HEK293T (cell line): ENCODE results near the gene NUMB.
"Not testable (repeated sequence)": the region's sequence is repeated elsewhere in the genome, so short reads cannot be mapped to it uniquely, and the experiment has no call there.

Source experiments
- CTCF ChIA-PET: fragments of 350-600 bp; formaldehyde crosslinking; extraction: SDS; loops from one replicate; lab custom pipeline; 2021; ENCODE audit warnings: antibody characterized with exemption, inconsistent platforms; lab: Yijun Ruan, JAX
- POLR2A ChIA-PET: fragments of 350-600 bp; formaldehyde crosslinking; extraction: SDS; loops from one replicate; lab custom pipeline; 2020; ENCODE audit warnings: antibody characterized with exemption, inconsistent platforms; lab: Yijun Ruan, JAX
- DNase-seq: peaks from one replicate; pipeline ENCODE4 v3.0.0; 2012; ENCODE audit warnings: mixed read lengths; ENCODE audit errors: extremely low spot score
- ARNT ChIP-seq: fragments of 450-650 bp; IDR thresholded peaks from 2 replicates; pipeline ENCODE4 v1.6.1; 2017; ENCODE audit warnings: mild to moderate bottlenecking
- BHLHE40 ChIP-seq: fragments of 450-650 bp; IDR thresholded peaks from 2 replicates; pipeline ENCODE4 v1.6.1; 2016; ENCODE audit warnings: mild to moderate bottlenecking, moderate library complexity, borderline replicate concordance
- CTBP1 ChIP-seq: fragments of 450-650 bp; IDR thresholded peaks from 2 replicates; pipeline ENCODE4 v1.6.1; 2016; ENCODE audit warnings: borderline replicate concordance
- ELF4 ChIP-seq: fragments of 450-650 bp; IDR thresholded peaks from 2 replicates; pipeline ENCODE4 v1.6.1; 2017; ENCODE audit warnings: antibody characterized with exemption
- FOXA1 ChIP-seq: fragments of 450-650 bp; IDR thresholded peaks from 2 replicates; pipeline ENCODE4 v1.6.1; 2016; ENCODE audit warnings: mild to moderate bottlenecking
- FOXK2 ChIP-seq: fragments of 450-650 bp; IDR thresholded peaks from 2 replicates; pipeline ENCODE4 v1.6.1; 2016; ENCODE audit warnings: mild to moderate bottlenecking
- FOXM1 ChIP-seq: fragments of 450-650 bp; IDR thresholded peaks from 2 replicates; pipeline ENCODE4 v1.6.1; 2017; ENCODE audit warnings: mild to moderate bottlenecking, borderline replicate concordance
- HDGF ChIP-seq: fragments of 450-650 bp; IDR thresholded peaks from 2 replicates; pipeline ENCODE4 v1.6.1; 2017; ENCODE audit warnings: antibody characterized with exemption, borderline replicate concordance
- L3MBTL2 ChIP-seq: fragments of 450-650 bp; conservative IDR thresholded peaks from 2 replicates; pipeline ENCODE4 v1.6.1; 2016; ENCODE audit warnings: mild to moderate bottlenecking
- LEF1 ChIP-seq: fragments of 450-650 bp; IDR thresholded peaks from 2 replicates; pipeline ENCODE4 v1.6.1; 2017; ENCODE audit warnings: mild to moderate bottlenecking, borderline replicate concordance
- NFRKB ChIP-seq: fragments of 450-650 bp; IDR thresholded peaks from 2 replicates; pipeline ENCODE4 v1.6.1; 2016; ENCODE audit warnings: mild to moderate bottlenecking, moderate library complexity
- PKNOX1 ChIP-seq: fragments of 450-650 bp; IDR thresholded peaks from 2 replicates; pipeline ENCODE4 v1.6.1; 2016
- SP1 ChIP-seq: fragments of 450-650 bp; IDR thresholded peaks from 2 replicates; pipeline ENCODE4 v1.6.1; 2017
- SUZ12 ChIP-seq: fragments of 450-650 bp; IDR thresholded peaks from 2 replicates; pipeline ENCODE4 v1.6.1; 2016; ENCODE audit warnings: mild to moderate bottlenecking
- TARDBP ChIP-seq: fragments of 450-650 bp; IDR thresholded peaks from 2 replicates; pipeline ENCODE4 v1.6.1; 2016
- ZNF384 ChIP-seq: fragments of 450-650 bp; IDR thresholded peaks from 2 replicates; pipeline ENCODE4 v1.6.1; 2016

The NUMB gene

GRCh38 chr14:73403181-73403752 lies 55.1 kb downstream of the NUMB start:
- TF ChIP-seq HDGF, result no peak
- TF ChIP-seq SP1, result no peak
- TF ChIP-seq ELF4, result no peak
- no peak for TF ChIP-seq FOXM1
- no peak for TF ChIP-seq BHLHE40
- TF ChIP-seq ZNF384, result no peak
- no peak for TF ChIP-seq SUZ12
- TF ChIP-seq NFRKB, result no peak
- TF ChIP-seq L3MBTL2, result no peak
- POLR2A ChIA-PET, result interaction anchor here (1.3 kb wide), 1 partner anchor 55 kb away, joined by 3 read pairs; the partner anchor contains the start of gene NUMB
- DNase-seq, result no peak
- CTCF ChIA-PET, result no interaction called here

GRCh38 chr14:73402579-73402978 lies 55.8 kb downstream of the NUMB start:
- no peak for DNase-seq
- POLR2A ChIA-PET, result interaction anchor here (1.3 kb wide), 1 partner anchor 56 kb away, joined by 3 read pairs; the partner anchor contains the start of gene NUMB
- CTCF ChIA-PET, result no interaction called here
- TF ChIP-seq FOXK2 (no peak), ELF4 (no peak), TARDBP (no peak), PKNOX1 (no peak)

- POLR2A ChIA-PET, result no interaction called here
- TF ChIP-seq BHLHE40, result no peak
- no peak for TF ChIP-seq L3MBTL2
- no peak for TF ChIP-seq LEF1
- no peak for TF ChIP-seq HDGF
- no peak for TF ChIP-seq ELF4
- no peak for TF ChIP-seq ZNF384
- TF ChIP-seq SP1, result no peak
- no peak for TF ChIP-seq NFRKB
- TF ChIP-seq CTBP1, result no peak
- TF ChIP-seq FOXM1, result no peak
- TF ChIP-seq TARDBP, result no peak
- TF ChIP-seq FOXA1, result no peak
- TF ChIP-seq FOXK2, result no peak
- TF ChIP-seq PKNOX1, result no peak
- TF ChIP-seq ARNT, result no peak
- no peak for TF ChIP-seq SUZ12
- no peak for DNase-seq
- CTCF ChIA-PET, result no interaction called here
These were observed 60.5 kb downstream of the NUMB start for GRCh38 chr14:73397810-73398209.

- POLR2A ChIA-PET, result no interaction called here
- TF ChIP-seq LEF1 (no peak), TARDBP (no peak), BHLHE40 (no peak)
- CTCF ChIA-PET, result no interaction called here
- DNase-seq, result no peak
These were observed 64.0 kb downstream of the NUMB start for GRCh38 chr14:73394317-73394716.

GRCh38 chr14:73393375-73393774 lies 65.0 kb downstream of the NUMB start:
- TF ChIP-seq LEF1, result no peak
- no peak for TF ChIP-seq SP1
- peak; percentile 89 for TF ChIP-seq PKNOX1
- TF ChIP-seq TARDBP, result no peak
- DNase-seq, result no peak
- ChIA-PET CTCF (interaction anchor here (0.5 kb wide), 1 partner anchor 98 kb away, joined by 3 read pairs; no protein-coding TSS in a partner anchor), POLR2A (no interaction called here)

- DNase-seq, result no peak
- TF ChIP-seq ELF4, result no peak
- no peak for TF ChIP-seq CTBP1
- CTCF ChIA-PET, result interaction anchor here (0.6 to 0.7 kb wide), 2 partner anchors 12 to 13 kb away, joined by 3 to 4 read pairs; no protein-coding TSS in a partner anchor
- POLR2A ChIA-PET, result interaction anchor here (0.9 kb wide), 1 partner anchor 66 kb away, joined by 3 read pairs; the partner anchor contains the start of gene NUMB
These were observed 65.8 kb downstream of the NUMB start for GRCh38 chr14:73392329-73393257.

GRCh38 chr14:73387860-73388259 lies 70.5 kb downstream of the NUMB start:
- CTCF ChIA-PET, DNase-seq, POLR2A ChIA-PET: not testable (repeated sequence)
